Naive thymus-derived CD8-positive, alpha-beta T cell (primary cell): ENCODE results near the gene TRAF5. TPM values are rescaled to one million over a fixed set of nuclear protein-coding genes. Genes with fewer than 3 reads are reported as not detected.

Experiments
- ATAC-seq, 2 donors: fragments of 150-1000 bp; cut with Tn5 transposase in 1 of 2; sonication (Bioruptor Pico), chemical (Tn5 transposase) in 1 of 2; 1 replicate in 1 of 2; 2 replicates in 1 of 2; pipeline ENCODE4 v1.10.0; 2021; ENCODE audit warnings: mild to moderate bottlenecking in 2 of 2, moderate library complexity in 2 of 2
- POLR2A ChIA-PET: fragments of 350-600 bp; sonication (Branson Sonifier 250); formaldehyde crosslinking; loops from one replicate; lab custom pipeline; 2021; ENCODE audit warnings: antibody characterized with exemption; lab: Charles Lee
- DNase-seq, 10 donors: peaks; one replicate each; pipeline versions ENCODE4 v3.0.0 to v3.0.0-alpha.2; 2020 to 2022
- H3K27ac Mint-ChIP-seq, 10 donors: one replicate each; pipeline ENCODE4 v1.8.0; 2020 to 2022; ENCODE audit warnings: mild to moderate bottlenecking in 10 of 10, mixed read lengths in 10 of 10, moderate library complexity in 4 of 10, inconsistent platforms in 1 of 10
- H3K27me3 Mint-ChIP-seq, 5 donors: one replicate each; pipeline ENCODE4 v1.8.0; 2021 to 2022; ENCODE audit warnings: mixed read lengths in 5 of 5
- H3K36me3 Mint-ChIP-seq, 3 donors: one replicate each; pipeline ENCODE4 v1.8.0; 2020 to 2022; ENCODE audit warnings: mixed read lengths in 3 of 3, mild to moderate bottlenecking in 2 of 3, inconsistent platforms in 1 of 3
- H3K4me1 Mint-ChIP-seq, 4 donors: one replicate each; pipeline ENCODE4 v1.8.0; 2021 to 2022; ENCODE audit warnings: mixed read lengths in 4 of 4
- H3K4me3 Mint-ChIP-seq, 10 donors: one replicate each; pipeline ENCODE4 v1.8.0; 2020 to 2022; ENCODE audit warnings: mild to moderate bottlenecking in 10 of 10, mixed read lengths in 10 of 10, moderate library complexity in 6 of 10, inconsistent platforms in 1 of 10
- H3K9me3 Mint-ChIP-seq, 9 donors: one replicate each; pipeline ENCODE4 v1.8.0; 2020 to 2022; ENCODE audit warnings: mixed read lengths in 9 of 9, mild to moderate bottlenecking in 3 of 9, inconsistent platforms in 1 of 9, moderate library complexity in 1 of 9
- polyA plus RNA-seq, 3 donors: library from polyadenylated mRNA; unstranded; fragments of 300-500 nt; fragmentation: Illumina TruSeq; gene quantifications; one replicate each; pipeline ENCODE4 v1.2.3, GENCODE V29; 2021
- total RNA-seq, 8 experiments: library from RNA in 2 of 8; stranded (reverse) in 2 of 8; gene quantifications; one replicate each; pipeline ENCODE4 v1.2.3 and lab custom pipeline; 2021 to 2026

TRAF5 gene, protein sequence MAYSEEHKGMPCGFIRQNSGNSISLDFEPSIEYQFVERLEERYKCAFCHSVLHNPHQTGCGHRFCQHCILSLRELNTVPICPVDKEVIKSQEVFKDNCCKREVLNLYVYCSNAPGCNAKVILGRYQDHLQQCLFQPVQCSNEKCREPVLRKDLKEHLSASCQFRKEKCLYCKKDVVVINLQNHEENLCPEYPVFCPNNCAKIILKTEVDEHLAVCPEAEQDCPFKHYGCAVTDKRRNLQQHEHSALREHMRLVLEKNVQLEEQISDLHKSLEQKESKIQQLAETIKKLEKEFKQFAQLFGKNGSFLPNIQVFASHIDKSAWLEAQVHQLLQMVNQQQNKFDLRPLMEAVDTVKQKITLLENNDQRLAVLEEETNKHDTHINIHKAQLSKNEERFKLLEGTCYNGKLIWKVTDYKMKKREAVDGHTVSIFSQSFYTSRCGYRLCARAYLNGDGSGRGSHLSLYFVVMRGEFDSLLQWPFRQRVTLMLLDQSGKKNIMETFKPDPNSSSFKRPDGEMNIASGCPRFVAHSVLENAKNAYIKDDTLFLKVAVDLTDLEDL
- 10 to 100 TPM; 72.4 to 74.3 TPM for total RNA-seq
- polyA plus RNA-seq, result 10 to 100 TPM; 18.2 to 32.5 (median 18.5) TPM
- 53.1 to 121 (median 97.5) reads per million in 6 experiments for total RNA-seq (lab: John Stamatoyannopoulos, UW)

DNA sequence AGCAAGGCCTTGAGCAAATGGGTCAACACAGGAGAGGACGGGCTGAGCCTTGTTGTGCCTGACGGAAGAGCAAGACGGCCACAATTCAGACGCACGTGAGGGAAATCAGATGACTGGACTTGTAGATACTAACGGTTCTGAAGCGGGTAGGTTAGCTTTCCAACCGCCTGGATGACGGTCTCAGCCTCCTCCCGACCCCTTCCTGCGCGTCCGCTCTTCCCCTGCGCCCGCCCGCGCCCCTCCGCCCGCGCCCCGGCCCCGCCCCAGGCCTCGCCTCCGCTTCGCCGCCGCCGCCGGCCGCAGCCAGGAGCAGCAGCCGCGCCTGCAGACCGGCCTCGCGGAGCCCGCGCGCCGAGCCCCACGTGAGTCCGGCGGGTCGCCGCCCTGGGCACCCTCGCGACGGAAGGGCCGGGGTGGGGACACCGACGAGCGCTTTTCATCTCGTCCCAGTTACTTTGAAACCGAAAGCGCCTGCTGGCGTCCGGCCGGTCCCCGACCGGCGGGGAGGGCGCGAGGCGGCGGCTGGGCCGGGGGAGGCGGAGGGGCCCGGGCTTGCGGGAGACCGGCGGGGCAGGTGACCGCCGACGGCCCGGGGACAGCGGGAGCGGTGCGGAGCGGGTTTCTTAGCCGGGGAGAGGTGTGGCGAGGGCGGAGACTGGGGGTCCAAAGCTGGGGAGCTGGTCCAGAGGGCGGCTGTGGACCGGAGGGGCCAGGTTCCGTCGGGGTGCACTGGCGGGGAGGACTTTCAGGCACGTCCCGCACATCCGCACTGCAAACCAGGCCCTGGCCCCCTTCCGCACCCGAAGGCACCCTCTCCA, at the start of gene TRAF5:
Gene TRAF5, plus strand, starts transcription at position 306 of the 818 bp plus-strand sequence. CDS start 26,407 bp downstream, outside the sequence.
- Mint-ChIP-seq H3K4me1 (peaks cover 40 to 71% (median 67%) of the 10 kb centered on the region in 4 donors), H3K4me3 (peak within 1 kb of the TSS; percentile 90 to 99 (median 94)), H3K27me3 (no peaks in the 10 kb centered on the region), H3K9me3 (no peaks in the 10 kb centered on the region), H3K27ac (peak within 1 kb of the TSS; percentile 93 to 98 (median 97)), H3K36me3 (peaks cover 0 to 11% (median 0%) of the 10 kb centered on the region in 3 donors)
- POLR2A ChIA-PET, result interaction anchor here (0.6 to 6.4 kb wide), 10 partner anchors 12 to 188 kb away, joined by 3 to 50 read pairs (median 3); no protein-coding TSS in a partner anchor
- ATAC-seq, result peak; percentile 45 to 62
- DNase-seq, result peak in 8 of 10 donors; percentile 29 to 57 (median 50)

DNA sequence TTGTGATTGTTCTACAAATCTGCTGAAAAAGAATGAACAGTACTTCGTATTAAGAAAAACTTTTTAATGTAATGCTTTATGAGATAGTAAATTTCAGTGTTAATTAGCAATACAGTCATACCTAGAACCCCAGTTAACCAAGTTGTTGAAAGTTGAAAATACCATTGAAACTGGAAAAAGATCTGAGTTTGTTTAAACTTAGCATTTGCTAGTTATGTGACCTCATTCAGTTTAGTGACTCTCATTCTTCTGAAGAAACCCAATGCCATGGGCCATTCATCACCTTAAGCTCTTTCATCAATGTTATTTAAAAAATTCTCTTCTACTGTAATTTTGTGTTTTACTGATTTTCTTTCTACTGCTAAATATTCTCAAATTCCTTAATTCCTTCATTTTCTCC, 47.3 kb upstream of the TRAF5 start:
- peaks cover 0 to 4% (median 1%) of the 10 kb centered on the region in 4 donors for H3K4me1 Mint-ChIP-seq
- no peaks in the 10 kb centered on the region for H3K9me3 Mint-ChIP-seq
- DNase-seq (no peak), ATAC-seq (no peak)
- no peaks in the 10 kb centered on the region for H3K27me3 Mint-ChIP-seq
- POLR2A ChIA-PET, result interaction anchor here (1.1 kb wide), 1 partner anchor 21 kb away, joined by 3 read pairs; the partner anchor contains the start of gene RCOR3
- H3K27ac Mint-ChIP-seq, result no peak overlapping the region
- H3K36me3 Mint-ChIP-seq, result peaks cover 0 to 42% (median 8%) of the 10 kb centered on the region in 3 donors
- no peak overlapping the region for H3K4me3 Mint-ChIP-seq

DNA sequence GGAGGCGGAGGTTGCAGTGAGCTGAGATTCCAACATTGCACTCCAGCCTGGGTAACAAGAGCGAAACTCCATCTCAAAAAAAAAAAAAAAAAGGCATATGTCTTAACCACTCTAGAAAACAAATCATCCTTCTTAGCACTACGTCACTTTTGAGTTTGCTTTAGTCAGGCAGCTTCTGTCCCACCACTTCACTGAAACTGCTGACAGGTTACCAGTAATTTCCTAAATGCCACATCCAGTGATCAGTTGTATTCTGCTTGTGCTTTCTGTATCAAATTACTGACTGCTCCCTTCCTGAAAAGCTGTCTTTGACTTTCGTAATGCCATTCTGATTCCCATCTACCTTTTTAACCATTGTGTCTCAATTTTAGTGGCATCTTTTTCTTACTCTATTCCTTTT, 45.7 kb upstream of the TRAF5 start:
- no peak overlapping the region for H3K4me3 Mint-ChIP-seq
- H3K4me1 Mint-ChIP-seq, result peaks cover 0 to 7% (median 3%) of the 10 kb centered on the region in 4 donors
- peaks cover 8 to 48% (median 19%) of the 10 kb centered on the region in 3 donors for H3K36me3 Mint-ChIP-seq
- DNase-seq (no peak), ATAC-seq (no peak)
- POLR2A ChIA-PET, result no interaction called here
- no peaks in the 10 kb centered on the region for H3K27me3 Mint-ChIP-seq
- no peaks in the 10 kb centered on the region for H3K9me3 Mint-ChIP-seq
- no peak overlapping the region for H3K27ac Mint-ChIP-seq

DNA sequence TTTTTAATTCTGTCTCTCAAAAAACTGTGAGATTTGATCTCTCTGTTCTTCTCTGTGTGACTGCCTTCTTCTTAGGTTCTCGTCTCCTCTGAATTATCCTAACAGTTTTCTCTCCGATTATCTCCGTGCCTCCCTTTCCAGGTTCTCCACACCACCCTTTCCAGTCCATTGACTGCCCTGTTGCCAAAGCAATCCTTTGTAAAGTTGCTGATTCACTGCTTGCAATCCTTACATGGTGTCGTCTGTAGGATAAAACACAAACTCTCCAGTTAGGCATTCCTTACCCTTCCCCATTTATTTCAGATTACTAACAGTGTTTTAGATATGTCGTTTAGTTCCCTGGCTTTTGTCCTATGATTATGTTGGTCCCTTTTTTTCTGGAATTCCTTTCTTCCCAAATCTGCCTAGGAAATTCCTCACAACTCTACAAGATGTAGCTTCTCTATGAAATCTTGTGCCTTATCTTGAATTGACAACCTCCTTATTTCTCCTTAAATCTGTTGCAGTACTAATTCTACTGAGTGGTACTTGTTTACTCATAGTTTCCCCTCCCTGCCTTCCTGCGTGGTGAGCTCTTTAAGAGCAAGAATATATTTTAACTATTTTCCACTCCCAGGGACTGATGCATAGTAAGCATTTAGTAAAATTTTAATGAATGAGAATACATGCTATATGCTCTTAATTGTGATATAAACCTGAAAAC, 45.2 kb upstream of the TRAF5 start:
- POLR2A ChIA-PET, result interaction anchor here (0.6 kb wide), 1 partner anchor 9 kb away, joined by 3 read pairs; no protein-coding TSS in a partner anchor
- no peak for DNase-seq
- Mint-ChIP-seq H3K27me3 (no peaks in the 10 kb centered on the region), H3K36me3 (peaks cover 8 to 47% (median 19%) of the 10 kb centered on the region in 3 donors), H3K4me1 (peaks cover 0 to 7% (median 3%) of the 10 kb centered on the region in 4 donors), H3K9me3 (no peaks in the 10 kb centered on the region), H3K27ac (no peak overlapping the region), H3K4me3 (no peak overlapping the region)
- no peak for ATAC-seq

DNA sequence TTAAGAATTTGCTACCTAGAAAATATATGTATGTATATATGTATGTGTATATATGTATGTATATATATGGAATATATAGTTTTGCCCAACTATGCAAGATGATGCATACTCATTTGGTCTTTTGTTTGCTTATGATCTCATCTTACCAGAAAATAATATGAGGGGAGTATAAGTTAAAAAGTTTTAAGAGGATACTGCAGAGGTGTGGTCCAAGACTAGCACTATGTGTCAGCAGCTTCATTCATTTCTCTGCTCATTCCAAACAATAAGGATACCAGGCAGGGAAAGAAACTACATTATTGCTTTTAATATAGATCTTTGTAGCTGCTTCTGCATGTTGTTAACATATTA, 44.6 kb upstream of the TRAF5 start:
- DNase-seq (no peak), ATAC-seq (no peak)
- Mint-ChIP-seq H3K27ac (no peak overlapping the region), H3K27me3 (no peaks in the 10 kb centered on the region), H3K36me3 (peaks cover 8 to 49% (median 23%) of the 10 kb centered on the region in 3 donors), H3K4me1 (peaks cover 0 to 10% (median 4%) of the 10 kb centered on the region in 4 donors), H3K9me3 (no peaks in the 10 kb centered on the region), H3K4me3 (no peak overlapping the region)
- POLR2A ChIA-PET, result interaction anchor here (0.6 kb wide), 1 partner anchor 9 kb away, joined by 3 read pairs; no protein-coding TSS in a partner anchor

DNA sequence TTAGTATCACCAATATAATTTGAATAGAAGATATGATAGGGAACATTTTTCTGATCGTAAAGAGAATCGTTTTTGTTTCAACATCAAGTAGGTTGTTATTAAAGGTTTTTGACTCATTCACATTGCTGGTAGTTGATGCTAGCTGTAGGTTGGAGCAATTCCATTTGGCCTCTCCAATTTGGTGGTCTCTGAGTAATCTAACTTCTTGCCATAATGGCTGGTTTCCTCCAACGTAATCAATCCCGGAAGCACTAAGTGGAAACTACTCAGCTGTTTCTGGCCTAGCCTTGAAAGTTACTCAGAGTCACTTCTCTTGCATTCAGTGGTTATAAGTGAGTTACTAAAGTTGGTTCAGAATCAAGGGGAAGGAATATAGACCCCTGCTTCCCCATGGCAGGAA, 41.4 kb upstream of the TRAF5 start:
- peaks cover under 1 to 17% (median 13%) of the 10 kb centered on the region in 4 donors for H3K4me1 Mint-ChIP-seq
- no peak overlapping the region for H3K4me3 Mint-ChIP-seq
- H3K27ac Mint-ChIP-seq, result peak overlapping the region in 1 of 10 donors; percentile 39
- H3K36me3 Mint-ChIP-seq, result peaks cover 8 to 61% (median 31%) of the 10 kb centered on the region in 3 donors
- ATAC-seq, result no peak
- no peak for DNase-seq
- no peaks in the 10 kb centered on the region for H3K9me3 Mint-ChIP-seq
- POLR2A ChIA-PET, result interaction anchor here (1.0 kb wide), 1 partner anchor 12 kb away, joined by 3 read pairs; no protein-coding TSS in a partner anchor
- no peaks in the 10 kb centered on the region for H3K27me3 Mint-ChIP-seq

DNA sequence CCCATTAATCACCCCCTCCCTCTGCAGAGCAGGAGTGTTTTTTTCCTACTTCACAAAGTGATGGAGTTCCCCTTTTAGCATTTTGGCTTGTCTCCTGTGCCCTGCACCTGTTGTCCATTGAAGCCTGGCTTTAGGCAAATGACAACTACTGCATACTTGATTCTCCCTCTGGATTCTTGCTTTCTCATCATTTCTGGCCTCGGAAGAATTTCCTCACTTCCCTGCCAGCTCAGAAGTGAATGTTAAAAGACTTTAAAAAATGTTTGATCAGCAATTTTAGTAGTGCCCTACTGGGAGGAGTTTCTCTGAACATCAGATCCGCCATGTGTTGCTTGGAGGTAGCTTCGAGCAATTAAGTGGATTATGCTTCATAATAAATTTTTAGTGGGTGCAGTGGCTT, 39.4 kb upstream of the TRAF5 start:
- peaks cover 8 to 81% (median 43%) of the 10 kb centered on the region in 3 donors for H3K36me3 Mint-ChIP-seq
- no peak for DNase-seq
- H3K27me3 Mint-ChIP-seq, result no peaks in the 10 kb centered on the region
- ATAC-seq, result no peak
- no peaks in the 10 kb centered on the region for H3K9me3 Mint-ChIP-seq
- peaks cover 2 to 23% (median 17%) of the 10 kb centered on the region in 4 donors for H3K4me1 Mint-ChIP-seq
- H3K4me3 Mint-ChIP-seq, result no peak overlapping the region
- H3K27ac Mint-ChIP-seq, result peak overlapping the region in 1 of 10 donors; percentile 34
- POLR2A ChIA-PET, result no interaction called here

DNA sequence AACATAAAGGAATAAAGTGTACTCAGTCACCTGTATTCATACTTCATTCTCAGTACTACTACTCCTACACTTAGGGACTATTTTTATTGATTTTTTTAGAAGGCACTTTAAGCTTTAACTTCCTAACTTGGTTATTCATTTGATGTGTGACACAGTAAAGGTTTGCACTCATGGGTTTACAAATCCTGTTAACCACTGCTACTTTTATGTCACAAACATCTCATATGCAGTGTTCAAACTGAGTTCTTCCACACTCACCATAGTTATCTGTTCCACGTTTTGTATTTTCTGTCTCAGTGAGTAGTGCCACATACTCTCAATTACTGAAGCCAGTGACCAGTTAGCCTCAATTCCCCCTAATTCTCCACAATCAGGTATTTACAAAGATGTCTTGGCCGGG, 34.2 kb upstream of the TRAF5 start:
- H3K4me1 Mint-ChIP-seq, result peaks cover 2 to 26% (median 15%) of the 10 kb centered on the region in 4 donors
- no peaks in the 10 kb centered on the region for H3K9me3 Mint-ChIP-seq
- ATAC-seq (no peak), DNase-seq (no peak)
- H3K27me3 Mint-ChIP-seq, result no peaks in the 10 kb centered on the region
- no peak overlapping the region for H3K4me3 Mint-ChIP-seq
- POLR2A ChIA-PET, result interaction anchor here (0.5 kb wide), 1 partner anchor 21 kb away, joined by 3 read pairs; no protein-coding TSS in a partner anchor
- no peak overlapping the region for H3K27ac Mint-ChIP-seq
- H3K36me3 Mint-ChIP-seq, result peaks cover 6 to 82% (median 25%) of the 10 kb centered on the region in 3 donors

DNA sequence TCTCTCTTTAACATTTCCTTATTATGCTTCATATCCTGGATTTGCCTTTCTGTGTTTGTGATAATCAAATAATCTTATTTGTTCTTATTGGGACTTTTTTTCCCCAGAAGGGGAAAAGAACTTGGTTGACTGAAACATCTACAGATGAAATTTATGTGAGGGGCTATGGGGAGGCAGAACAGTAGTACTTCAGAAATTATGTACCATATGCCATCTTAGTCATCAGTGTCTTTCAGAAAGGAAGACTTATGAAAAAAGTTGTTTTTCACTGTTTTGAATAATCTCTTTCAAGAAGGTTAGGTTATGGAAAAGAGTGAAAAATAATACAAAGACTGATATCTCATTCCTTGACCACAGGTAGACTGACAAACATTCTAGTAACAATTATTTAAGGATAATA, 30.2 kb upstream of the TRAF5 start:
- Mint-ChIP-seq H3K4me3 (no peak overlapping the region), H3K36me3 (peaks cover 18 to 84% (median 36%) of the 10 kb centered on the region in 3 donors), H3K27ac (peak overlapping the region in 3 of 10 donors; percentile 22 to 58 (median 36)), H3K27me3 (no peaks in the 10 kb centered on the region), H3K4me1 (peaks cover 0 to 15% (median 11%) of the 10 kb centered on the region in 4 donors), H3K9me3 (no peaks in the 10 kb centered on the region)
- ATAC-seq, result no peak
- POLR2A ChIA-PET, result no interaction called here
- DNase-seq, result no peak

DNA sequence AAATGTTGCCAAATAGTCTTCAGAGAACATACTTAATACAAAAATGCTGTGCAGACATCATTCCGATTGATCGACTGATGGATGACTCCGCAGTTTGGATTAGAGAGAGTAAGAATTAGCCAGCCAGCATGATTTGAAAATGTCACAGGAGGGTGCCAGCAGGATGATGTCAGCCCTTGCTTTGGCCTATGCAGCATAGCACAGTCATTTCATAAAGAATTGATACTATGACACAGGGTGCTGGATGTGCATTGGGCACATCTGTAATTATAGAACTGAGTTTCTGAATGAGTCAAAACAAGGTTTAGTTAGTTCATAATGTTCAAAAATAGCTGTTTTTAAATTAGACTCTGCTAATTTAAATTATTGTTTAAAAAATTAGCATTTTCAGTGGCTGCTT, 21.6 kb upstream of the TRAF5 start:
- DNase-seq (no peak), ATAC-seq (no peak)
- Mint-ChIP-seq H3K4me3 (no peak overlapping the region), H3K9me3 (no peaks in the 10 kb centered on the region), H3K27me3 (no peaks in the 10 kb centered on the region), H3K4me1 (peaks cover 4 to 18% (median 7%) of the 10 kb centered on the region in 4 donors), H3K27ac (peak overlapping the region in 2 of 10 donors; percentile 47 to 87), H3K36me3 (peaks cover 0 to 57% (median 9%) of the 10 kb centered on the region in 3 donors)
- POLR2A ChIA-PET, result no interaction called here

DNA sequence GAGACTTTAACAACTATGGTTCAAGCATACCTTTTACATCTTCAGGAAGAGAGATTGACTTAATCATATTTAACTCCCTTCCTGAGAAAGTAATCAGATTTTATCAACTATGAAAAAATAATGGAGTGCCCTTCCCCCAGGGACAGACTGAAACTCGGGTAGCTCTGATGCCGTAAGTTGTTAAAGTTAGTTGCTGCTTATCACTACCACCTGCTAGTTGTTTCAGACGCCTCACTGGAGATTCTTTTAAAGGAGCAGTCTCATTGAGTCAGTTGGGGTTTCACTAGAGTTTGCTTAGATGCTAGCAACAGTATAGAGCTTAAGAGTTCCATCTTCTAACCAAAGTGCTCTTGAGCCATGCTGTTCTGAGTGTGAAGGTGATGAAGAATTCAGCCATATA, 17.0 kb upstream of the TRAF5 start:
- POLR2A ChIA-PET, result no interaction called here
- no peaks in the 10 kb centered on the region for H3K9me3 Mint-ChIP-seq

More for the DNA sequence above, 17.0 kb upstream of the TRAF5 start:
- H3K27me3 Mint-ChIP-seq, result no peaks in the 10 kb centered on the region
- ATAC-seq, result no peak
- H3K36me3 Mint-ChIP-seq, result peaks cover 4 to 45% (median 13%) of the 10 kb centered on the region in 3 donors
- H3K27ac Mint-ChIP-seq, result peak overlapping the region in 8 of 10 donors; percentile 4 to 72 (median 56)
- DNase-seq, result no peak
- H3K4me3 Mint-ChIP-seq, result no peak overlapping the region
- peaks cover 2 to 10% (median 6%) of the 10 kb centered on the region in 4 donors for H3K4me1 Mint-ChIP-seq
